GM21737 (cell line): ENCODE data around the gene RAD9A.
A peak's percentile ranks its signal among the peaks of the same experiment; 100 is the strongest.

Experiments used
- ATAC-seq: cut with Tn5 transposase; IDR thresholded peaks from one replicate; pipeline ENCODE4 v1.9.1; 2021; ENCODE audit warnings: mild to moderate bottlenecking, moderate library complexity; ENCODE audit not compliant: unreplicated experiment

RAD9A gene

GRCh38 chr11:67407688-67408163, 15.9 kb downstream of the RAD9A start:
- ATAC-seq: no peak

GRCh38 chr11:67408437-67409200, 16.8 kb downstream of the RAD9A start:
- ATAC-seq: no peak

GRCh38 chr11:67409261-67409666, 17.5 kb downstream of the RAD9A start:
- peak; percentile 43 for ATAC-seq

GRCh38 chr11:67409781-67410368, 18.1 kb downstream of the RAD9A start:
- ATAC-seq: no peak

GRCh38 chr11:67410369-67410831, 18.6 kb downstream of the RAD9A start:
- no peak for ATAC-seq

GRCh38 chr11:67410984-67411784, 19.4 kb downstream of the RAD9A start:
- ATAC-seq: no peak

GRCh38 chr11:67411785-67412152, 20.0 kb downstream of the RAD9A start:
- ATAC-seq: no peak

GRCh38 chr11:67412495-67413179, 20.9 kb downstream of the RAD9A start:
- ATAC-seq: no peak

GRCh38 chr11:67413266-67413849, 21.6 kb downstream of the RAD9A start:
- no peak for ATAC-seq

- no peak for ATAC-seq
Measured at GRCh38 chr11:67415501-67416304, 23.9 kb downstream of the RAD9A start, which contains the start of gene CARNS1. Gene CARNS1, plus strand, starts transcription at chr11:67415678. Its CDS starts 522 bp downstream, at chr11:67416200.

GRCh38 chr11:67416416-67417335, 24.9 kb downstream of the RAD9A start:
- no peak for ATAC-seq

- no peak for ATAC-seq
Measured at GRCh38 chr11:67417425-67417824, 25.6 kb downstream of the RAD9A start.

GRCh38 chr11:67418476-67419281, 26.9 kb downstream of the RAD9A start:
- no peak for ATAC-seq

- no peak for ATAC-seq
Measured at GRCh38 chr11:67419325-67420049, 27.7 kb downstream of the RAD9A start.

- no peak for ATAC-seq
Measured at GRCh38 chr11:67420147-67420645, 28.4 kb downstream of the RAD9A start.

- peak; percentile 80 for ATAC-seq
Measured at GRCh38 chr11:67420646-67421429, 29.1 kb downstream of the RAD9A start.
